COLO668 (cell line): ENCODE data around the gene CABP1.
A peak's percentile ranks its signal among the peaks of the same experiment; 100 is the strongest.
"Not testable (repeated sequence)": the region's sequence is repeated elsewhere in the genome, so short reads cannot be mapped to it uniquely, and the experiment has no call there.

Source experiments
- DNase-seq: peaks from one replicate; lab custom pipeline; 2025; ENCODE audit not compliant: unreplicated experiment; lab: John Stamatoyannopoulos, UW

CABP1 gene

DNA sequence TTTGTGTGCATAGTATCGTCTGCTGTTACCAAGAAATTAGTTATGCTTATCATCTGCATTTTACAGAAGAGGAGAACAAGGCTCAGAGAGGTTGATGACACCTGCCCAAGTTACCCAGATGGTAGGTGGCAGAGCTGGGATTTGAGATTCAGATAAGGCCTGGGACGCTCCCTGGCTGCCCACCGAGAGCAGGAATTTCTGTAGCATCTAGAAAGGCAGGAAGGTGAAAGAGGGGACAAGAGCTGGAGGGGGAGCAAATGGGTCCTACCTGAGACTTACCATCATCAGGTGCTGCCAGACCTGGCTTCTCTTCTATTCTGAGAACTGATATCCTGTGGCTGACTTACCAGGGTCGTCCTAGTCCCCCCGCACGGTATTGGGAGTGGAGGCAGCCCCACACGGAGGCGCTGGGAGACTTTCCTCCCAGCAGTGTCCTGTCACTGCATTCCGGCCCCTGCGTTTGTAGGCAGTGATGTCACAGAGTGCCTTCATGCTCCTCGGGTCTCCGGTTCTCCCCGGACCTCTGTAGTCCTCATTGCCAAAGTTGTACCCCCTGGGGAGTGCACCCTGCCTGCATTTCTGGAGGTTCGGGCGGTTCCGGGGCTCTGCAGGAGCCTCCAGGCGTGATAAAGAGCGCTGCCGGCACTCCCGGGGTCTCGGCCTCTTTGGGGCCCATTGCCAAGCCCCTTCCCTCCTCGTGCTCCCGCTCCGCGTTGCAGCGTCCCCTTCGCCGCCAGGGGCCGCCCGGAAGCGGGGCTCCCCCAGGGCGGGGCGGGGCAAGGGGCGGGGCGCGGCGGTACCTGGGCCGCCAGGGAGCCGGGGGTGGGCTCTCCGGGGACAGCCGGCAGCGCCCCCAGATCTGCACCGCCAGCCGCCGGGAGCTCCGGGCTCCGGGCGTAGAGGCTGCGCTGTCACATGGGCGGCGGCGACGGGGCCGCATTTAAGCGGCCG lies at the start of gene CABP1:
CABP1 (plus strand) TSS at position 856 of the 951 bp plus-strand sequence; CDS start at position 916, 60 bp downstream.
- DNase-seq, result peak; percentile 63

DNA sequence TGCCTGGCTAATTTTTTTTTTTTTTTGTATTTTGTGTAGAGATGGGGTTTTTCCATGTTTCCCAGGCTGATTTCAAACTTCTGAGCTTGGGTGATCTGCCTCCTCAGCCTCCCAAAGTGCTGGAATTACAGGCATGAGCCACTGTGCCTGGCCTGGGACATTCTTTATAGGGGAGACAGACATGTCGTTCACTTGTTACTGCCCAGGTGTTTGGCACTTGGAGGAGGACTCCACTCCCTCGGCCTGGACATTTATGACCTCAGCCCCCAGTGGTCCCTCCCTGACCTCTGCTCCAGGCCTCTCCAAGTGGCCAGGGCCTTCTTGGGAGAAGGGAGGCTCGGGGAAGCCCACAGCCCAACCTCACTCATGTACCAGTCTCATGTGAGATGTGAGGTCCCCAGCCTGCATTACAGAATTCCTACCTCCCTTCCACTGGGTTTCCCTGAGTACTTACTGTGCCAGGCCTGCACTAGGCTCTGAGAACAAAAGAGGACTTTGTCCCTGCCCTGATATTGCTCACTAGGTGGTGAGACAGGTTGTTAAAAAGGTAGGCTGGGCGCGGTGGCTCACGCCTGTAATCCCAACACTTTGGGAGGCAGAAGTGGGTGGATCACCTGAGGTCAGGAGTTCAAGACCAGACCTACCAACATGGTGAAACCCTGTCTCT lies 49.6 kb upstream of the CABP1 start:
- no peak for DNase-seq

DNA sequence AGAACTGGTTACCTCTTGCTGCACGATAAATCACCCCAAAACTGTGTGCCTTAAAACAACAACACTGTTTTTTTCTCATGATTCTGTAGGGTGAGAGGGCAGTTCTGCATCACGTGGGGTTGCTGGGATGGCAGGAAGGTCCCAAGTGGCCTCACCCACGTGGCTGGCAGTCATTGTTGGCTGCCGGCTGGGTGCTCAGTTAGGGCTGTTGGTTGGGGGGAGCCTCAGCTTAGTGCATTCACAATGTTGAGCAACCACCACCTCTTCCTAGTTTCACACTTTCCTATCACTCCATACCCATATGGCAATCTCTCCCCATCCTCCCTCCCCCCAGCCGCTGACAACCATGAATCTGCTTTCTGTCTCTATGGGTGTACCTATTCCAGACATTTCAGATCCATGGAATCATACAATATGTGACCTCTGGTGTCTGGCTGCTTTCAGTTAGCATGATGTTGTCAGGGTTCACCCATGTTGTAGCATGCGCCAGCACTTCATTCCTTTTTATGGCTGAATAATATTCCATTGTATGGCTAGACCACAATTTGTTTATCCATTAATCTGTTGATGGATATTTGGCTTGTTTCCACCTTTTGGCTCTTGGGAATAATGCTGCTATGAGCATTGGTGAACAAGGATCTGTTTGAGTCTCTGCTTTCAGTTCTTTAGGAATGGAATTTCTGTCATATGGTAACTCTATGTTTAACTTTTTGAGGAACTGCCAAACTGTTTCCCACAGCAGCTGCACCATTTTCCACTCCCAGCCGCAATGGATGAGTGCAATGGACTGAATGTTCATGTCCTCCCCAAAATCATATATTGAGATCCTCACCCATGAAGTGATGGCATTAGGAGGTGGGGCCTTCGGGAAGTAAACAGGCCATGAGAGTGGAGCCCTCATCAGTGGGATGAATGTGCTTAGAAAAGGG lies 48.0 kb upstream of the CABP1 start:
- no peak for DNase-seq

DNA sequence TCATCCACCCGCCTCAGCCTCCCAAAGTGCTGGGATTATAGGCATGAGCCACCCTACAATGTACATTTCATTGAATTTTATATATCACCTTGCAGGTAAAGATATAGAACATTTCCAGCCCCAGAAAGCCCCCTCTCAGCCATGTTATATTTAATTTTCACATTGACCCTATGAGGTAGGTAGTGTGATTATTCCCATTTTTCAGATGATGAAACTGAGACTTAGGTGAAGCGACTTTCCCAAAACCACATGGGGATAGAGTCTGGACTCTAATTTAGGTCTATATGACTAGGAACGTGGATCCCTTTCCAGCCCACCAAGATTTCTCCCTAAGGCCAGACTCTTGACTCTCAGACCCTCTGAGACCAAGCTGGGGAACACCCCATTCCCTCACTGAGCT lies 43.5 kb upstream of the CABP1 start:
- DNase-seq, result no peak

DNA sequence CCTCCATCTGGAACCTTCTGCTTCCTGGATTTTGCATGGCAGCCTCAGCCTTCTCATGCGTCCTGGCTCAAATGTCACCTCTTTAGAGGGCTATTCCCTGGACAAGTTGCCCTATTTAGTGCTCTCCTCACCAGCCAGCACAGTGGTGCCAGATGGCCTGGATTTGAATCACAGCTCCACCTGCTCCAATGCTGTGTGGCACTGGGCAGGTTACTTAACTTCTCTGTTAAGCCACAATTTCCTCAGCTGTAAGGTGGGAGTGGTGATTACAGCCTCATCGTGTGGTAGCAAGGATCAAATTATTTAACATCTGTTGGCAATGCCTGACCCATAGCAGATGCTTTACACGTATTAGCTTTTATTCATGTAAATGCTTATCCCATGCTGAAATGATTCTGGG lies 42.6 kb upstream of the CABP1 start:
- DNase-seq, result no peak

DNA sequence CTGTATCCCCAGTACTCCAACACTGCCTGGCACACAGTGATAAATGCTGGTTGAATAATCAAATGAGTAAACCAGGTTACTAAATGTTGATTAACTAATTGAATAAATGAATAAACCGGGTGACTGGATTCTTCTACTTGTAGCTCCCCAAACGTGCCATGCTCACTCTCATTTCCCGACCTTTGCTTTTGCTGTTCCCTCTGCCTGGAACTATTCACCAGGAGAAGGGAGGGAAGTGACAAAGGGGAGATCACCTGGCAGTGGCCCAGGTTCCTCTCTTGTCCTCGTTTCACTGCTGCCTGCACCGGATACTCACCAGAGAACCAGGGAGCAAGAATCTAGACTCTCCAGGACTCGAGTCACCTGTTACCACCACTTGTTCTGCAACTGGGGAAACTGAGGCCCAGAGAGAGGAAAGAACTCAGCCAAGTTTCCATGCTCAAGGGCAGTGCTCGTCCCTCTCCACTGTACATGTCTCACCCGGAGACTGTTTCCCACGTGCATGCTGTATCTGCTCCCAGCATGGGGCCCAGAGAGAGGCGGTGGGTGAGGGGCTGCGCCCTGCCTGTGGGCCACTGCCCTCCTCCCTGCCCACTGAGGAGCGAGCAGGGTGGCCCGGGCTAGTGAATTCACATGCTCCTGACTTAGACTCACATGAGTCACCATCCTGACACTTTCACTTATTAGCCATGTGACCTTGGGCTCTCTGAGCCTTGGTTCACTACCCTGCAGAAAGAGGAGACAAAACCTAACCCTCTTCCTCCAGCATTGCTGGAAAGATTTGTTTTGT lies 41.6 kb upstream of the CABP1 start:
- DNase-seq, result no peak

DNA sequence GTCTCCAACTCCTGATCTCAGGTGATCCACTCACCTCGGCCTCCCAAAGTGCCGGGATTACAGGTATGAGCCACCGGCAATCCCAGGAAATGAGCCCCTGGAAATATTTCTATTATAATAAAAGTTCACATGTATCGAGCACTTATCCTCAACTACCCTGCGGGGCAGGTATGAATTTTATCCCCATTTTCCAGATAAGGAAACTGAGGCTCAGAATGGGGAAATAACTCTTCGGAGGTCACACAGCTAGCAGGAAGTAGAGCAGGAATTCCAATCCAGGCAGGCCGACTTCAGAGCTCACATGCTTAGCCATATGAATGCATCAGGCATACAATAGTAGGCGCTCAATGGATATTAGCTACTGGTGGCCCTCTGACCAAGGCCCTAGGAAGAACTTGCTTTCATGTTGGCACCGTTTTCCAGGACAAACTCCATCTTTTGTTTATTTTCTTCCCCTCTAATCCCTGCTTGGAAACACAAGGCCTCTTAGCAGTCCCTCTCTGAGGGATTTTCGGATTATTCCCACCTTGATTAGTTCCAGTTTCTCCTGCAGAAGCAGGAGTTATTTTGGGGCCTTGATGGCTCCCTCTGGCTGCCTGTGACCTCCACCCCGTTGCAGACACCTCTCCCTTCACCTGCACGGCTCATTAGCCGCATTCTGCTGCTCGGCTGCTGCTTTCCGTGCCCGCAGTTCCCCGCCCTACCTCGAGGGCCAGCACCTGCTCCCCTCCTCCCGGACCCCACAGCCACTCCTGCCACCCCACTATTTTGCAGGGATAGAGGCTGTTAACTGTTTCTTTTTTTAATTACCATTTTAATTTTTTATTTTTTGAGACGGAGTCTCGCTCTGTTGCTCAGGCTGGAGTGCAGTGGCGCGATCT lies 40.5 kb upstream of the CABP1 start:
- peak; percentile 14 for DNase-seq

DNA sequence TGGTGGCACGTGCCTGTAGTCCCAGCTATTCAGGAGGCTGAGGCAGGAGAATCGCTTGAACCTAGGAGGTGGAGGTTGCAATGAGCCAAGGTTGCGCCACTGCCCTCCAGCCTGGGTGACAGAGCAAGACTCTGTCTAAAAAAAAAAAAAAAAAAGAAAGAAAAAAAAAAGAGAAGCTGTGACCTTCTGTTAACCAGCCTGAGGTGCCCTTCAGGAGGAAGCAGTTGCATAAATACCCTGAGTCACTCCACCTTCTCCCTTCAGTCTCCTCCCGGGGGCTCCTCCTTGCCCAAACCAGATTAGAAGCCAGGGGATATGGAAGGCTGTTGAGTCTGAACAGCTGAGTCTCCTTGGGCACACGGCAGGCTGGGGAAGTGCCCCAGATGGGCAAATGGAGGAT lies 38.0 kb upstream of the CABP1 start:
- not testable (repeated sequence) for DNase-seq

DNA sequence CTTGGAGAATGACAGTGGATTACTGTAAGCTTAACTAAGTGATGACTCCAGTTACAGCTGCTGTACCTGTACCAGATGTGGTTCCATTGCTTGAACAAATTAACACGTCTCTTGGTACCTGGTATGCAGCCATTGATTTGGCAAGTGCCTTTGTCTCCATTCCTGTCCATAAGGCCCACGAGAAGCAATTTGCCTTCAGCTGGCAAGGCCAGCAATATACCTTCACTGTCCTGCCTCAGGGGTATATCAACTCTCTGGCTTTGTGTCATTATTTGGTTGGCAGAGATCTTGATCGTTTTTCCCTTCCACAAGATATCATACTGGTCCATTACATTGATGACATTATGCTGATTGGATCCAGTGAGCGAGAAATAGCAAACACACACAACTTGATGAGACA lies 29.9 kb upstream of the CABP1 start:
- no peak for DNase-seq

DNA sequence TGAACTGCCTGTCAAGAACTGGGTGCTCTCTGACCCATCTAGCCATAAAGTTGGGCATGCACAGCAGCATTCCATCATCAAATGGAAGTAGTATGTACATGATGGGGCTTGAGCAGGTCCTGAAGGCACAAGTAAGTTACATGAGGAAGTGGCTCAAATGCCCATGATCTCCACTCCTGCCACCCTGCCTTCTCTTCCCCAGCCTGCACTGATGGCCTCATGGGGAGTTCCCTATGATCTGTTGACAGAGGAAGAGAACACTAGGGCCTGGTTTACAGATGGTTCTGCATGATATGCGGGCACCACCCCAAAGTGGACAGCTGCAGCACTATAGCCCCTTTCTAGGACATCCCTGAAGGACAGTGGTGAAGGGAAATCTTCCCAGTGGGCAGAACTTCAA lies 28.9 kb upstream of the CABP1 start:
- not testable (repeated sequence) for DNase-seq

DNA sequence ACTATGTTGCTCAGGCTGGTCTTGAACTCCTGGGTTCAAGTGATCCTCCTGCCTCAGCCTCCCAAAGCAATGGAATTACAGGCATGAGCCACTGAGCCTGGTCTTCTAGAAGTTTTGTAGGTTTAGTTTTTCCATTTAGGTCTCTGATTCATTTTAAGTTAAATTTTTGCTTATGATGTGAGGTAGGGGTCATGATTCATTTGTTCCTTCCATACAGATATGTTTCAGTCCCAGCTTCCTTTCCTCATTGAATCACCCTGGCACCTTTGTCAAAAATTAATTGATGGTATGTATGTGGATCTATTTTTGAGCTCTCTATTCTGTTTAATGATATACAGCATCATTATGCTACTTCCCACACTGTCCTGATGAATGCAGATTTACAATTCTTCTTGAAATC lies 25.6 kb upstream of the CABP1 start:
- no peak for DNase-seq

DNA sequence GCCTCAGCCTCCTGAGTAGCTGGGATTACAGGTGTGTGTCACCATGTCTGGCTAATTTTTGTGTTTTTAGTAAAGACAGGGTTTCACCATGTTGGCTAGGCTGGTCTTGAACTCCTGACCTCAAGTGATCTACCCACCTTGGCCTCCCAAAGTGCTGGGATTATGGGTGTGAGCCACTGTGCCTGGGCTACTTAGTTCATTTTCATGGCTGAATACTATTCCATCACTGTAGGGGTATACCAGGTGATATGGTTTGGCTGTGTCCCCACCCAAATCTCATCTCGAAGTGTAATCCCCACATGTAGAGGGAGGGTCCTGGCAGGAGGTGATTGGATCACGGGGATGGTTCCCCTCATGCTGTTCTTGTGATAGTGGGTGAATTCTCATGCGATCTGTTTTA lies 23.2 kb upstream of the CABP1 start:
- DNase-seq, result not testable (repeated sequence)

DNA sequence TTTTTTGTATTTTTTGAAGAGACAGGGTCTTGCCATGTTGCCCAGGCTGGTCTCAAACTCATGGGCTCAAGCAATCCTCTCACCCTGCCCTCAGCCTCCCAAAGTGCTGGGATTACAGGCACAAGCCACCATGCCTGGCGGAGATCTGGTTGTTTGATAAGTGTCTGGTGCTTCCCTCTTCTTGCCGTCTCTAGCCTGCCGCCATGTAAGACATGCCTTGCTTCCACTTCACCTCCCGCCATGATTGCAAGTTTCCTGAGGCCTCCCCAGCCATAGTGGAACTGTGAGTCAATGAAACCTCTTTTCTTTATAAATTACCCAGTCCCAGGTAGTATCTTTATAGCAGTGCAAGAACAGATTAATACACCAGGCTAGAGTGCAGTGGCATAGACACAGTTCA lies 22.7 kb upstream of the CABP1 start:
- DNase-seq, result not testable (repeated sequence)

DNA sequence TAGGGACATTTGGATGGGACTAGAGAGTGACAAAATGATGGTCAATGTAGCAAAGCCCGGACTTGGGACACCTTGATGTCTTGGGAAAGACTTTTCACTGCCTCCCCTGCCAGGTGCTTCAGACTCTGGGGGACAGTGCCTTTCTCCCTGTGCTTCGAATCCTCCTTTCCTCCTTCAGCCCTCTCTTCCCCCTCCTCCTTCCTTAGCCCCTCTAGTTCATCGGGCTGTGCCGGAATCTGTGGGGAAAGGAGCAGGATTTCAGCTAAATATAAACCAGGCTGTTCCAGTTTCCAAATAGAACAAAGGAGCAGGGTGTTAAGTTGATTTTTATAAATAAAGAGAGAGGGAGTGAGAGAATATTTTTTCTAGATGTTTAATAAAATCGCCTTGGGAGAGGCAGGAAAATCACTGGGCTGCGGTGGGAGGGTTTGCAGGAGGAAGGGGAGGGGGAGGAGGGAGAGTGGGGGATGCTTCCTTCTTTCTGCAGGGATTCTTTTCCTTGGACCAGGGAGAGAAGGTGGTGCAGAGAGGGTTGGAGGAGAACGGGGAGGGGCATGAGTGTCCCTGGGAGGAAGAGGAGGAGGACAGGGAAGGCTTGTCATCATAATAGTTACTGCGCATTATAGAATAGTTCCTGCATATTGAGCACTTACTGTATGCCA lies 21.3 kb upstream of the CABP1 start:
- DNase-seq, result no peak

DNA sequence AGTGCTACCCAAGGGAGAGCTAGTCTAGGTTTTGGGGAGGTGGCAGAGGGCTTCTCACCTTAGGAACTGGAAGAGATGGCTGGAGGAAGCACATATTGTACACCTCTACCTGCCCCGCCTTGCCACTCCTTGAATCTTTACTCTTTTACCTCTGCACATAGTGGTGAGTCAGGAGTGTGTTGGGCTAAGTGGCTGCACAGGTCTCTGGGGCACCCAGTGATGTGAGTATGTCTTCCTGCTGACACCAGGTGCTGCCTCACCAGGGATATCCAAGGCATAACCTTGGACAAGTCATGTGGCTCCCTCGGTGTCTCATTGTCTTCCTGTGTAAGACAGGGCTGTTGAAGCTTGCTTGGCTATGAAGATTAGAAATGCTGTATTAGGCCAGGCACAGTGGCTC lies 19.8 kb upstream of the CABP1 start:
- no peak for DNase-seq

DNA sequence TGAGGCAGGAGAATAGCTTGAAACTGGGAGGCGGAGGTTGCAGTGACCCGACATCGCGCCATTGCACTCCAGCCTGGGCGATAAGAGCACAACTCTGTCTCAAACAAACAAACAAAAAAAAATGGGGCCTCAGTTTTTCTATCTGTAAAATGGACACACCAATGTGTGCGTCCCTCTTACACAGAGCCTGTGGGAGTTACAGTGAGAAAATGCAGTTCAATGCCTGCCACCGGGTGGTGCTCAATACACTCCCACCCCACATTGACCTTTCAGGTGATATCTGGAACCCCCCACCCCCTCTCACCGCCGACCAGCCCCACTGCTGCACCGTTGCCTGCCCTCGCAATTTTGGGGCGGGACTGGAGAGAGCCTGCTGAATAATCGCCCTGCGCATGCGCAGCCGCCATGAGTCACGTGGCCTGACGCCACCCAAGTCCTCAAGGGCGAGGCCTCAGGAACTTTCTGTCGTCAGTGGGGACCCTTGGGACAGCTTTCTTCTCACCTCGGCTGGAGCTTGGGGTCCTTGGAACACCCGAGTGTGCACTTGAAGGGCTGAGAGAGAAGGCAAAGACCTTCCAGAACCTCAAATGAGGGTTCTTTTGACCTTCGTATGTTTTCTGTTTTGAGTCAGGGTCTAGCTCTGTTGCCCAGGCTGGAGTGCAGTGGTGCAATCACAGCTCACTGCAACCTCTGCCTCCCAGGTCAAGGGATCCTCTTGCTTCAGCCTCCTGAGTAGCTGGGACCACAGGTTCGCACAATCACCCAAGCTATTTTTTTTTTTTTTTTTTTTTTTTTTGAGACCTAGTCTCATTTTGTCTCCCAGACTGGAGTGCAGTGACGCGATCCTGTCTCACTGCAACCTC lies 14.6 kb upstream of the CABP1 start:
- DNase-seq, result no peak

DNA sequence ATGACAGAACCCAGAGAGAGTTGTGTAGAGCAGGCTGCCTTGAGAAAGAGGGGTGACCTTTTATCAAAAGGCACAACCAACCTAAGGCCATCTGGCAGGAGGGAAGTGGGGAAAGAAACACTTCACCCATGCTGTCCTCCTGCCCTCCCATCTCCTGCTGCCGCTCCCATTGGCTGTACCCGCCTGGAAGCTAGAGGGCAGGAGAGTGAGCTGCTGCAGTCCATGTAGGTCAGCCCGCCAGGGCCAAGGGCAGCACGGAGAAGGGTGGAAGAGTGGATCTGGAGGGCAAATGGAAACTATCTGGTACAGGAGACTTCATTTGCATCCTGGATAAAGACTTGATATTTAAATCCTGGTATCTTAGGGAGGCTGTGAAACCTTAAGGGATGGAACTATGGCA lies 11.5 kb upstream of the CABP1 start:
- peak; percentile 18 for DNase-seq
